Activated B cell treated with CpG ODN at 0.5 μM for 24 hours (primary cell): Measurements from ENCODE around the gene TMEM181. TPM values are rescaled to one million over a fixed set of nuclear protein-coding genes. Genes with fewer than 3 reads are reported as not detected.
A peak's percentile ranks its signal among the peaks of the same experiment; 100 is the strongest.
"Not testable (repeated sequence)": the region's sequence is repeated elsewhere in the genome, so short reads cannot be mapped to it uniquely, and the experiment has no call there.

Experiments used
- ATAC-seq: fragments of 200-7000 bp; cut with Tn5 transposase; one replicate; pipeline ENCODE4 v1.10.0; 2021; ENCODE audit warnings: low read depth, mild to moderate bottlenecking, moderate library complexity
- CTCF ChIA-PET: fragments of 350-600 bp; sonication (Branson Sonifier 250); formaldehyde crosslinking; loops from one replicate; lab custom pipeline; 2021; ENCODE audit warnings: antibody characterized with exemption; lab: Charles Lee
- POLR2A ChIA-PET: fragments of 350-600 bp; sonication (Branson Sonifier 250); formaldehyde crosslinking; loops from one replicate; lab custom pipeline; 2021; ENCODE audit warnings: antibody characterized with exemption; lab: Charles Lee
- DNase-seq: peaks from one replicate; pipeline ENCODE4 v3.0.0; 2022
- H3K27ac Mint-ChIP-seq: one replicate; pipeline ENCODE4 v1.8.0; 2020; ENCODE audit warnings: mixed read lengths
- H3K27me3 Mint-ChIP-seq: one replicate; pipeline ENCODE4 v1.8.0; 2021; ENCODE audit warnings: mixed read lengths
- H3K36me3 Mint-ChIP-seq: one replicate; pipeline ENCODE4 v1.8.0; 2021; ENCODE audit warnings: low read depth, mixed read lengths
- H3K4me1 Mint-ChIP-seq: one replicate; pipeline ENCODE4 v1.8.0; 2021; ENCODE audit warnings: mixed read lengths
- H3K4me3 Mint-ChIP-seq: one replicate; pipeline ENCODE4 v1.8.0; 2020; ENCODE audit warnings: mild to moderate bottlenecking, mixed read lengths
- H3K9me3 Mint-ChIP-seq: one replicate; pipeline ENCODE4 v1.8.0; 2020; ENCODE audit warnings: mixed read lengths
- intact Hi-C: fragments of 100-400 bp; cut with micrococcal nuclease; formaldehyde crosslinking; loops from one replicate; pipeline ENCODE4 v1.15.1; 2024
- total RNA-seq: library from RNA; stranded (reverse); gene quantifications from 2 replicates; pipeline ENCODE4 v1.2.3, GENCODE V29; 2022
- TF ChIP-seq, protein P1 (sequence below): fragments of 200-600 bp; IDR thresholded peaks from one replicate; pipeline ENCODE4 v1.8.0; 2022; ENCODE audit warnings: antibody characterized with exemption, mild to moderate bottlenecking

The TMEM181 gene
- total RNA-seq, 1 donor from 2014 or later: 8.8 TPM

DNA sequence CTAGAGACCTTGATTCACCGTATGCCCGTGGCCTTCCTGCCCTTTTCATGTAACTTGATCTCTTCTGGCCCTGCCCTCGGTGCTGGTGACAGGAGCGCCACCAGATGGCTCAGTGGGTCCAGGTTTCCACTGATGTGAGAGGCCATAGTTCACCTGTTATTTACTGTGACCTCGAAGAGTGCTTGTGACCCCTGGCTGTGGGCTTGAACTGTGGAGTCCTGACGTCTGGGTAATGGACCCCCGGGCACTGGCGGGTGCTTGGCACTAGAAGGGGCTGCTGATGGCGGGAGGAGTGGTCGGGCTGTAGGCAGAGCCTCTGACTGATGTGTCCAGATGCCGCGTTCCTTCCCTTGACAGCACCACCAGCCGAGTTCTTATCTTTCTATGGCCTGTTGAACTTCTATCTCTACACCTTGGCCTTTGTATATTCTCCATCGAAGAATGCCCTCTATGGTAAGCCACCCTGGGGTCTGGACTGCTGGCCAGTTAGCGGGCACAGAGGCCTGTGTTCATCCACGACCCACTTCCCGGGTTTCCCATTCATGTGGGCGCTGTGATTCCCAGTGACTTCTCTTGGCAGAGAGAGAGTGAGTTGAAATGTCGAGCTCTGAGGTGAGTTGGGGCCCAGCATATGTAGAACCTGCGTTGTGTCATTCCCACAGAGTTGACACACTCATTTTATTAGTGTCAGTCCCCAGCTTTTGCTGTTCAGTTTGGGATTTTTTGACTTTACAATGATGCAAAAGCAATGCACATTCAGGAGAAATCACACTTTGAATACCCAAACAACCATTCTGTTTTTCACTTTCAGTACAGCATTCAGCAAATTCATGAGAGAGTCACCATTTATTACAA, 69.7 kb downstream of the TMEM181 start:
- Mint-ChIP-seq H3K9me3 (no peaks in the 10 kb centered on the region), H3K27ac (no peak overlapping the region), H3K36me3 (peaks cover 77% of the 10 kb centered on the region), H3K27me3 (no peaks in the 10 kb centered on the region), H3K4me3 (no peak overlapping the region), H3K4me1 (no peaks in the 10 kb centered on the region)
- POLR2A ChIA-PET: no interaction called here
- DNase-seq (no peak), ATAC-seq (peak; percentile 28)
- CTCF ChIA-PET: interaction anchor here (0.9 kb wide), 1 partner anchor 62 kb away, joined by 4 read pairs; no protein-coding TSS in a partner anchor
- TF ChIP-seq, protein P1, sequence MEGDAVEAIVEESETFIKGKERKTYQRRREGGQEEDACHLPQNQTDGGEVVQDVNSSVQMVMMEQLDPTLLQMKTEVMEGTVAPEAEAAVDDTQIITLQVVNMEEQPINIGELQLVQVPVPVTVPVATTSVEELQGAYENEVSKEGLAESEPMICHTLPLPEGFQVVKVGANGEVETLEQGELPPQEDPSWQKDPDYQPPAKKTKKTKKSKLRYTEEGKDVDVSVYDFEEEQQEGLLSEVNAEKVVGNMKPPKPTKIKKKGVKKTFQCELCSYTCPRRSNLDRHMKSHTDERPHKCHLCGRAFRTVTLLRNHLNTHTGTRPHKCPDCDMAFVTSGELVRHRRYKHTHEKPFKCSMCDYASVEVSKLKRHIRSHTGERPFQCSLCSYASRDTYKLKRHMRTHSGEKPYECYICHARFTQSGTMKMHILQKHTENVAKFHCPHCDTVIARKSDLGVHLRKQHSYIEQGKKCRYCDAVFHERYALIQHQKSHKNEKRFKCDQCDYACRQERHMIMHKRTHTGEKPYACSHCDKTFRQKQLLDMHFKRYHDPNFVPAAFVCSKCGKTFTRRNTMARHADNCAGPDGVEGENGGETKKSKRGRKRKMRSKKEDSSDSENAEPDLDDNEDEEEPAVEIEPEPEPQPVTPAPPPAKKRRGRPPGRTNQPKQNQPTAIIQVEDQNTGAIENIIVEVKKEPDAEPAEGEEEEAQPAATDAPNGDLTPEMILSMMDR: no peak
- intact Hi-C loops: no loop called here

DNA sequence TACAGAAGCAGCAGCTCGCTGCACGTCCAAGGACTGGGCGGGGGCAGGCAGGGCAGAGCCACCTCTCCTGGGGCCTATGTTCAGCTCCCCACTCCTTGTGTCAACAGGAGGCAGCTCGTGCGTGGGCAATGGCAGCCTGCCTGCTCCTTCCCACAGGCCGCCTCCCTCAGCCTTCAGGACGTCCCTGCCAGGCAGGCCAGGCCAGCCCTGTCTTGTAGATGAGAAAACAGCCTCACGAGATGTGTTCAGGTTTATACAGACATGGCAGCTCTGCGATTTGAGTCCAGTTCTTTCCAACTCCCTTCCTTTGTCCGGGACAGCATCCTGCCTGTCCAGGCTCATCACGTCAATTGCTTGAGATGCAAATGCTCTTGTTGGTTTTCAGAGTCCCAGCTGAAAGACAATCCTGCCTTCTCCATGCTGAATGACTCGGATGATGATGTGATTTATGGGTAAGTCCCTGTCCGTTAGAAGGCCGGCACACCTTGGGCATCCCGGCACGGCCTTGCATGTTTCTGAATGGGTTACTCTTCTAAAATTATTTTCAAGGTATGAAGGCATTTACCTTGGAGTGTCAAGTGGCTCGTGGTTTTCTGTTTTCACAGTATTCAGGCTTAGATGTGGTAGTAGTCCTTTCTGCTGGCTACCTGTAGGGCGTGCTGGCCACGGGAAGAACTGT, 71.2 kb downstream of the TMEM181 start:
- CTCF ChIA-PET: interaction anchor here (1.6 kb wide), 1 partner anchor 60 kb away, joined by 6 read pairs; no protein-coding TSS in a partner anchor
- no peaks in the 10 kb centered on the region for H3K9me3 Mint-ChIP-seq
- TF ChIP-seq, protein P1: no peak
- no peak overlapping the region for H3K27ac Mint-ChIP-seq
- H3K36me3 Mint-ChIP-seq: peaks cover 78% of the 10 kb centered on the region
- POLR2A ChIA-PET: no interaction called here
- no peak for ATAC-seq
- H3K4me3 Mint-ChIP-seq: no peak overlapping the region
- no peaks in the 10 kb centered on the region for H3K27me3 Mint-ChIP-seq
- no peaks in the 10 kb centered on the region for H3K4me1 Mint-ChIP-seq
- intact Hi-C loops: no loop called here
- no peak for DNase-seq

DNA sequence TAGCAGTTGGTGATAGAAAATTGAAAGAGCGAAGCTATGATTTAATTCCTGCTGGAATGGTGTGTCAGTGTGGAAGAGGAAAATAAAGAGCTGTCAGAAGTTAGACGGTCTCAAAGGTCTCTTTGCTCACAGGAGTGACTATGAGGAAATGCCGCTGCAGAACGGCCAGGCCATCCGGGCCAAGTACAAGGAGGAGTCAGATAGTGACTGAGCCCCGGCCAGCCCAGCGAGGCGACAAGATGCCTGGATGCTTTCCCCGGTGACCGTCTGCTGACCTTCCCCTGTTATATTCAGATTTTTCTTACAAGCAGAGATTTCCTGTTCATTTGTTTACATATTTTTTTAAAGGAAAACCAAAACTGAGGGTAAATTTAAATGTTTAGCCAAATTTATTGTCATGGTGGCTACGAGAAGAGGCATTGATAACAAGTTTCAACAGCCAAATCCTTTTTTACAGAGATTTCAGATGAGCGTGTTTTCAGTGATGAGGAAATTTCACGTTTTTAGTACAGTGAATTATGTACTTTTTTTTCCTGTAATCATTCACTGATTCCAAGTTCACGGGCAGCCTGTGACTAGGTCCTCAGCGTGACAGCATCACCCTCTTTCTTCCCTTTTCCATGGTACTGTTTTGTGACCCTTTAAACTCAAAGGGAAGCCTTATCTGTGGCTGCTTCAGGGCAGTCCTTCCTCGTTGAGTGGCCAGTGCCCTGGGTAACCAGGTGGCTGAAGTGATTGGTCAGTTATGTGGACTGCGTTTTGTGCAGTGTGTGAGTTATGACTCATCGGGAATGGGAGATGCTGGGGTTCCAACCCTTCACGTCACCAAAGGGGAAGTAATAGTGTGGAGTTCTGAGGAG, 72.0 kb downstream of the TMEM181 start:
- H3K9me3 Mint-ChIP-seq: no peaks in the 10 kb centered on the region
- H3K4me1 Mint-ChIP-seq: no peaks in the 10 kb centered on the region
- ChIA-PET CTCF (interaction anchor here (1.6 kb wide), 1 partner anchor 59 kb away, joined by 6 read pairs; no protein-coding TSS in a partner anchor), POLR2A (no interaction called here)
- peaks cover 79% of the 10 kb centered on the region for H3K36me3 Mint-ChIP-seq
- H3K27ac Mint-ChIP-seq: no peak overlapping the region
- H3K4me3 Mint-ChIP-seq: no peak overlapping the region
- no peak for DNase-seq
- ATAC-seq: no peak
- TF ChIP-seq, protein P1: no peak
- H3K27me3 Mint-ChIP-seq: no peaks in the 10 kb centered on the region
- intact Hi-C loops: no loop called here

DNA sequence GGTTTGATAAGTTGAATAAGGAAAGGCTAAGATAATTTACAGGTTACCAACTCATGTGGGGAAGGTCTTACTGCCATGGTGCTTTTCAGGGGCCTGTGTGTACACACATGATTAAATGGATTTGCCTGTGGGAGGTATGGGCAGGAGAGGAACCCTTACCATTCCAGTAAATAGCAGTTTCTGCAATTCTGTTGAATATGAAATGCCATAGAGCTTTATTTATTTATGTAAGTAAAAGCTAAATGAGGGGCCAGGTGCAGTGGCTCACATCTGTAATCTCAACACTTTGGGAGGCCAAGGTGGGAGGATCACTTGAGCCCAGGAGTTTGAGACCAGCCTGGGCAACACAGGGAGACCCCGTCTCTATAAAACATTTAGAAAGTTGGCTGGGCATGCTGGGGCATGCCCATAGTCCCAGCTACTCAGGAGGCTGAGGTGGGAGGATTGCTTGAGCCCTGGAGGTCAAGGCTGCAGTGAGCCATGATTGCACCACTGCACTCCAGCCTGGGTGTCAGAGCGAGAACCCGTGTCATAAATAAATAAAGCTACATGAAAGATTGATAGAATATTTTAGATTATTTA, 72.7 kb downstream of the TMEM181 start:
- intact Hi-C loops, H3K4me1 Mint-ChIP-seq: not testable (repeated sequence)
- CTCF ChIA-PET: interaction anchor here (1.6 kb wide), 1 partner anchor 59 kb away, joined by 6 read pairs; no protein-coding TSS in a partner anchor

DNA sequence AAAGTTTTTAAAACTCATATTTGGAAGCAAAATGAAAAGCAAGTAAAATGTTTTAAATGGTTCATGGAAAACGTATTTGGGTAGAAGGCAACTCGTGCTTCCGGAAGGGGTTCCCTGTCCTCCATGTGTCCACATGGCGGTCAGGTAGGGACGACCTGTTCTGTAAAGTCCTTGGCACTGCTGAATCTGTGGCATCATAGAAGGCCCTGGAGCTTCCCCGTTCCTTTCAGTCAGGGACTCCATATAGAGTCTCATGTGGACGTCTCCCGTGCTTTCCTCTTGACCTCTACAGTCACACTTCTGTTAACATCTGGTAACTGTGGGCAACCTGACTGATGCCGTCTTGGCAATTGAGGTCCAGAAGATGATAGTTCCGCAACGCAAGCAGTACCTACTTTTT, 73.2 kb downstream of the TMEM181 start:
- ATAC-seq: no peak
- ChIA-PET POLR2A (interaction anchor here (0.6 to 1.2 kb wide), 2 partner anchors 16 to 46 kb away, joined by 3 read pairs; partner anchors contain the start of gene SYTL3), CTCF (no interaction called here)
- TF ChIP-seq, protein P1: no peak
- Mint-ChIP-seq H3K4me1 (no peaks in the 10 kb centered on the region), H3K4me3 (no peak overlapping the region), H3K9me3 (no peaks in the 10 kb centered on the region), H3K36me3 (peaks cover 75% of the 10 kb centered on the region), H3K27me3 (no peaks in the 10 kb centered on the region), H3K27ac (no peak overlapping the region)
- no peak for DNase-seq
- intact Hi-C loops: no loop called here

More for the DNA sequence above, 72.7 kb downstream of the TMEM181 start:
- peaks cover 79% of the 10 kb centered on the region for H3K36me3 Mint-ChIP-seq
- H3K27me3 Mint-ChIP-seq, H3K9me3 Mint-ChIP-seq, H3K27ac Mint-ChIP-seq, ATAC-seq, H3K4me3 Mint-ChIP-seq, DNase-seq: not testable (repeated sequence)
- POLR2A ChIA-PET: interaction anchor here (0.6 to 1.2 kb wide), 2 partner anchors 17 to 47 kb away, joined by 3 read pairs; partner anchors contain the start of gene SYTL3
